SK-N-SH (cell line): ENCODE measurements around the gene TFAP2A. TPM values are rescaled to one million over a fixed set of nuclear protein-coding genes. Genes with fewer than 3 reads are reported as not detected.

Source experiments
- CTCF ChIA-PET: fragments of 300-600, 350-600 bp; formaldehyde crosslinking; extraction: SDS; loops from one replicate; lab custom pipeline; 2021; lab: Yijun Ruan, JAX
- POLR2A ChIA-PET: fragments of 350-600 bp; sonication (Branson Sonifier 250); formaldehyde crosslinking; extraction: SDS; loops from one replicate; lab custom pipeline; 2020; ENCODE audit warnings: antibody characterized with exemption, inconsistent platforms; lab: Yijun Ruan, JAX
- DNase-seq: peaks from one replicate; pipeline ENCODE4 v3.0.0; 2012
- H2AFZ ChIP-seq: fragments of 200-600 bp; sonication (generic); 2 replicates; pipeline ENCODE4 v1.8.1; 2016; ENCODE audit warnings: antibody characterized with exemption, mild to moderate bottlenecking, low read depth
- H3F3A ChIP-seq: fragments of 200-600 bp; sonication (generic); replicated peaks from 2 replicates; pipeline ENCODE3; 2016; ENCODE audit warnings: antibody characterized with exemption, mild to moderate bottlenecking; ENCODE audit not compliant: insufficient read depth
- H3K27ac ChIP-seq, 2 experiments: fragments of 200-500 bp in 1 of 2; fragments of 200-600 bp in 1 of 2; sonication (Bioruptor generic) in 1 of 2; sonication (generic), shearing (Covaris generic) in 1 of 2; 2 replicates each; pipeline versions ENCODE4 v1.5.1 to v1.6.1; 2014 to 2016; ENCODE audit warnings: low read depth in 2 of 2, inconsistent platforms in 1 of 2, low read length in 1 of 2, mild to moderate bottlenecking in 1 of 2, mixed read lengths in 1 of 2
- H3K27me3 ChIP-seq: fragments of 200-600 bp; sonication (generic), shearing (Covaris generic); 2 replicates; pipeline ENCODE4 v1.6.1; 2016; ENCODE audit warnings: mixed run types; ENCODE audit not compliant: insufficient read depth
- H3K36me3 ChIP-seq, 2 experiments: fragments of 200-500 bp in 1 of 2; fragments of 200-600 bp in 1 of 2; sonication (Bioruptor generic) in 1 of 2; sonication (generic) in 1 of 2; replicated peaks in 1 of 2; 2 replicates each; pipeline versions ENCODE3 to v1.5.1; 2014 to 2016; ENCODE audit warnings: low read length in 1 of 2, mild to moderate bottlenecking in 1 of 2; ENCODE audit not compliant: insufficient read depth in 2 of 2, control insufficient read depth in 1 of 2
- H3K4me1 ChIP-seq, 2 experiments: fragments of 200-500 bp in 1 of 2; fragments of 200-600 bp in 1 of 2; sonication (Bioruptor generic) in 1 of 2; sonication (generic), shearing (Covaris generic) in 1 of 2; 2 replicates each; pipeline versions ENCODE4 v1.5.1 to v1.6.1; 2014 to 2016; ENCODE audit warnings: low read depth in 1 of 2, low read length in 1 of 2, mixed run types in 1 of 2; ENCODE audit not compliant: insufficient read depth in 2 of 2, control insufficient read depth in 1 of 2
- H3K4me2 ChIP-seq: fragments of 200-600 bp; sonication (generic), shearing (Covaris generic); 2 replicates; pipeline ENCODE4 v1.6.1; 2017; ENCODE audit warnings: mixed run types
- H3K4me3 ChIP-seq, 2 experiments: fragments of 200-500 bp in 1 of 2; fragments of 200-600 bp in 1 of 2; sonication (Bioruptor generic) in 1 of 2; sonication (generic), shearing (Covaris generic) in 1 of 2; 2 replicates each; pipeline versions ENCODE4 v1.5.1 to v1.8.1; 2014 to 2016; ENCODE audit warnings: low read depth in 2 of 2, inconsistent platforms in 1 of 2, low read length in 1 of 2, mild to moderate bottlenecking in 1 of 2, mixed read lengths in 1 of 2, moderate library complexity in 1 of 2
- H3K79me2 ChIP-seq: fragments of 200-600 bp; sonication (generic); 2 replicates; pipeline ENCODE4 v1.8.1; 2017; ENCODE audit warnings: mild to moderate bottlenecking; ENCODE audit not compliant: insufficient read depth
- H3K9ac ChIP-seq: fragments of 200-600 bp; sonication (generic); 2 replicates; pipeline ENCODE4 v1.6.1; 2017; ENCODE audit warnings: mixed run types
- H3K9me2 ChIP-seq: fragments of 200-600 bp; sonication (generic); 2 replicates; pipeline ENCODE4 v1.6.1; 2017; ENCODE audit warnings: mixed run types
- H3K9me3 ChIP-seq: fragments of 200-600 bp; sonication (generic); 2 replicates; pipeline ENCODE4 v1.6.1; 2017; ENCODE audit warnings: mixed run types, mild to moderate bottlenecking, moderate library complexity
- H4K20me1 ChIP-seq: fragments of 200-600 bp; sonication (generic); 2 replicates; pipeline ENCODE4 v1.6.1; 2017; ENCODE audit warnings: mild to moderate bottlenecking, mixed run types; ENCODE audit not compliant: insufficient read depth
- CHD2 ChIP-seq: fragments of 150-350 bp; IDR thresholded peaks from 2 replicates; pipeline ENCODE4 v1.6.1; 2018; ENCODE audit warnings: low read length; ENCODE audit not compliant: partially characterized antibody
- FOSL2 ChIP-seq: IDR thresholded peaks from 2 replicates; pipeline ENCODE4 v1.4.0; 2012; ENCODE audit warnings: low read depth, mild to moderate bottlenecking, moderate library complexity, borderline replicate concordance
- FOXJ3 ChIP-seq: sonication (generic); formaldehyde crosslinking; IDR thresholded peaks from 2 replicates; pipeline ENCODE4 v1.5.1; 2020; ENCODE audit warnings: mild to moderate bottlenecking, missing genetic modification reagents
- FOXM1 ChIP-seq: IDR thresholded peaks from 2 replicates; pipeline ENCODE4 v1.4.0; 2012; ENCODE audit warnings: low read depth, mild to moderate bottlenecking
- GABPA ChIP-seq: IDR thresholded peaks from 2 replicates; pipeline ENCODE4 v1.4.0; 2012; ENCODE audit warnings: low read depth, mild to moderate bottlenecking
- JUND ChIP-seq: IDR thresholded peaks from 2 replicates; pipeline ENCODE4 v1.4.0; 2012
- NFIC ChIP-seq: IDR thresholded peaks from 2 replicates; pipeline ENCODE4 v1.4.0; 2012; ENCODE audit warnings: borderline replicate concordance
- POLR2AphosphoS5 ChIP-seq: IDR thresholded peaks from 2 replicates; pipeline ENCODE4 v1.6.1; 2012; ENCODE audit warnings: low read depth, low read length
- SMC3 ChIP-seq: IDR thresholded peaks from 2 replicates; pipeline ENCODE4 v1.6.1; 2012; ENCODE audit warnings: low read depth, low read length, improper control_type of control experiment
- TAF1 ChIP-seq: IDR thresholded peaks from 2 replicates; pipeline ENCODE4 v1.6.1; 2012; ENCODE audit warnings: low read depth, mild to moderate bottlenecking, low read length, moderate library complexity, borderline replicate concordance
- WGBS: methylation state at CpG from one replicate; pipeline ENCODE4 v1.1.6; 2017; ENCODE audit warnings: low lambda C conversion rate; 5-methylcytosine and 5-hydroxymethylcytosine counted together
- polyA plus RNA-seq, 3 experiments: library from polyadenylated mRNA; depleted of rRNA; stranded (reverse); fragments of >200 nt; gene quantifications; 2 replicates each; pipeline ENCODE4 v1.2.3, GENCODE V29; 2012
- TF ChIP-seq, protein P1 (sequence below): IDR thresholded peaks from 2 replicates; pipeline ENCODE4 v1.4.0; 2012; ENCODE audit warnings: low read depth, borderline replicate concordance
- TF ChIP-seq, protein P2 (sequence below): fragments of 150-350 bp; IDR thresholded peaks from 2 replicates; pipeline ENCODE4 v1.6.1; 2016; ENCODE audit warnings: mild to moderate bottlenecking, low read depth, low read length
- TF ChIP-seq, protein P3 (sequence below): IDR thresholded peaks from 2 replicates; pipeline ENCODE4 v1.6.1; 2012; ENCODE audit warnings: mild to moderate bottlenecking, low read depth, low read length, moderate library complexity

The TFAP2A gene
- polyA plus RNA-seq, 1 of the 3 experiments (the other 2 are of a cell fraction): 0.07 TPM

GRCh38 chr6:10382728-10383330 lies 32.0 kb downstream of the TFAP2A start:
- Histone ChIP-seq H4K20me1 (no peaks in the 10 kb centered on the region), H3K27ac (no peak overlapping the region), H3K4me1 (no peaks in the 10 kb centered on the region; a peak in 1 of 4 replicates), H3K9me2 (no peaks in the 10 kb centered on the region), H3F3A (no peaks in the 10 kb centered on the region), H3K9me3 (no peaks in the 10 kb centered on the region), H3K36me3 (no peaks in the 10 kb centered on the region), H3K4me2 (no peak overlapping the region), H3K79me2 (no peaks in the 10 kb centered on the region), H3K9ac (no peak overlapping the region), H3K4me3 (no peak overlapping the region), H2AFZ (no peak overlapping the region), H3K27me3 (peaks cover 86% of the 10 kb centered on the region)
- WGBS: 13% methylated on average over 22 of the region's 22 CpGs
- DNase-seq: no peak
- TF ChIP-seq FOXM1 (no peak), NFIC (no peak), GABPA (no peak)
- TF ChIP-seq, protein P1, sequence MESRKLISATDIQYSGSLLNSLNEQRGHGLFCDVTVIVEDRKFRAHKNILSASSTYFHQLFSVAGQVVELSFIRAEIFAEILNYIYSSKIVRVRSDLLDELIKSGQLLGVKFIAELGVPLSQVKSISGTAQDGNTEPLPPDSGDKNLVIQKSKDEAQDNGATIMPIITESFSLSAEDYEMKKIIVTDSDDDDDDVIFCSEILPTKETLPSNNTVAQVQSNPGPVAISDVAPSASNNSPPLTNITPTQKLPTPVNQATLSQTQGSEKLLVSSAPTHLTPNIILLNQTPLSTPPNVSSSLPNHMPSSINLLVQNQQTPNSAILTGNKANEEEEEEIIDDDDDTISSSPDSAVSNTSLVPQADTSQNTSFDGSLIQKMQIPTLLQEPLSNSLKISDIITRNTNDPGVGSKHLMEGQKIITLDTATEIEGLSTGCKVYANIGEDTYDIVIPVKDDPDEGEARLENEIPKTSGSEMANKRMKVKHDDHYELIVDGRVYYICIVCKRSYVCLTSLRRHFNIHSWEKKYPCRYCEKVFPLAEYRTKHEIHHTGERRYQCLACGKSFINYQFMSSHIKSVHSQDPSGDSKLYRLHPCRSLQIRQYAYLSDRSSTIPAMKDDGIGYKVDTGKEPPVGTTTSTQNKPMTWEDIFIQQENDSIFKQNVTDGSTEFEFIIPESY: no peak
- TF ChIP-seq, protein P2, sequence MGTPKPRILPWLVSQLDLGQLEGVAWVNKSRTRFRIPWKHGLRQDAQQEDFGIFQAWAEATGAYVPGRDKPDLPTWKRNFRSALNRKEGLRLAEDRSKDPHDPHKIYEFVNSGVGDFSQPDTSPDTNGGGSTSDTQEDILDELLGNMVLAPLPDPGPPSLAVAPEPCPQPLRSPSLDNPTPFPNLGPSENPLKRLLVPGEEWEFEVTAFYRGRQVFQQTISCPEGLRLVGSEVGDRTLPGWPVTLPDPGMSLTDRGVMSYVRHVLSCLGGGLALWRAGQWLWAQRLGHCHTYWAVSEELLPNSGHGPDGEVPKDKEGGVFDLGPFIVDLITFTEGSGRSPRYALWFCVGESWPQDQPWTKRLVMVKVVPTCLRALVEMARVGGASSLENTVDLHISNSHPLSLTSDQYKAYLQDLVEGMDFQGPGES: no peak
- ChIA-PET CTCF (no interaction called here), POLR2A (no interaction called here)

DNA sequence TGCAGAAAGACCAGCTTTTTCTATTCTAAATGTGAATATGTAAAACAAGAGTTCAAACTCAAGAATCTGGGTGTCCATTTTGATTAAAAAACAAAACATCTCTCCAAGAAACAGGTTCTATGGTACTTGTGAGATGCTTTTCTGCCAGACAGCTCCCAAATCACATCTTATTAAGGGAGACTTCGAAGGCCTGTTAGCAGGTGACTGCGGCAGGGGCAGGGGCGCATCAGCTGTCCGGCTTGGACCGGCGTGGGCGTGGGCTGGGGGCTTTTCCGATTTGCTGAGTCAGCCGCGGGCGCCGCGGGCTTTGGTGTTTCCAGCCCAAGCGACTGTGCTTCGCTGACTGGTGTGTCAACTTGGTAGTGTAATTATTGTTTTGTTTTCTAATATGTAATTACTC lies 32.6 kb downstream of the TFAP2A start:
- H3K27me3 ChIP-seq: peaks cover 83% of the 10 kb centered on the region
- ChIA-PET POLR2A (no interaction called here), CTCF (no interaction called here)
- H3K9me3 ChIP-seq: no peaks in the 10 kb centered on the region
- no peak overlapping the region for H3K4me3 ChIP-seq
- no peaks in the 10 kb centered on the region for H3F3A ChIP-seq
- no peak overlapping the region for H3K27ac ChIP-seq
- no peak overlapping the region for H3K9ac ChIP-seq
- no peak overlapping the region for H2AFZ ChIP-seq
- DNase-seq: no peak
- H3K36me3 ChIP-seq: no peaks in the 10 kb centered on the region
- H3K79me2 ChIP-seq: no peaks in the 10 kb centered on the region
- H4K20me1 ChIP-seq: no peaks in the 10 kb centered on the region
- TF ChIP-seq, protein P3, sequence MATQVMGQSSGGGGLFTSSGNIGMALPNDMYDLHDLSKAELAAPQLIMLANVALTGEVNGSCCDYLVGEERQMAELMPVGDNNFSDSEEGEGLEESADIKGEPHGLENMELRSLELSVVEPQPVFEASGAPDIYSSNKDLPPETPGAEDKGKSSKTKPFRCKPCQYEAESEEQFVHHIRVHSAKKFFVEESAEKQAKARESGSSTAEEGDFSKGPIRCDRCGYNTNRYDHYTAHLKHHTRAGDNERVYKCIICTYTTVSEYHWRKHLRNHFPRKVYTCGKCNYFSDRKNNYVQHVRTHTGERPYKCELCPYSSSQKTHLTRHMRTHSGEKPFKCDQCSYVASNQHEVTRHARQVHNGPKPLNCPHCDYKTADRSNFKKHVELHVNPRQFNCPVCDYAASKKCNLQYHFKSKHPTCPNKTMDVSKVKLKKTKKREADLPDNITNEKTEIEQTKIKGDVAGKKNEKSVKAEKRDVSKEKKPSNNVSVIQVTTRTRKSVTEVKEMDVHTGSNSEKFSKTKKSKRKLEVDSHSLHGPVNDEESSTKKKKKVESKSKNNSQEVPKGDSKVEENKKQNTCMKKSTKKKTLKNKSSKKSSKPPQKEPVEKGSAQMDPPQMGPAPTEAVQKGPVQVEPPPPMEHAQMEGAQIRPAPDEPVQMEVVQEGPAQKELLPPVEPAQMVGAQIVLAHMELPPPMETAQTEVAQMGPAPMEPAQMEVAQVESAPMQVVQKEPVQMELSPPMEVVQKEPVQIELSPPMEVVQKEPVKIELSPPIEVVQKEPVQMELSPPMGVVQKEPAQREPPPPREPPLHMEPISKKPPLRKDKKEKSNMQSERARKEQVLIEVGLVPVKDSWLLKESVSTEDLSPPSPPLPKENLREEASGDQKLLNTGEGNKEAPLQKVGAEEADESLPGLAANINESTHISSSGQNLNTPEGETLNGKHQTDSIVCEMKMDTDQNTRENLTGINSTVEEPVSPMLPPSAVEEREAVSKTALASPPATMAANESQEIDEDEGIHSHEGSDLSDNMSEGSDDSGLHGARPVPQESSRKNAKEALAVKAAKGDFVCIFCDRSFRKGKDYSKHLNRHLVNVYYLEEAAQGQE: no peak
- no peak for TF ChIP-seq FOSL2
- TF ChIP-seq POLR2AphosphoS5: no peak
- TF ChIP-seq FOXJ3 (CRISPR knock-in tag): no peak
- no peak for TF ChIP-seq SMC3
- no peak for TF ChIP-seq NFIC
- no peak for TF ChIP-seq CHD2
- no peak for TF ChIP-seq JUND
- TF ChIP-seq TAF1: no peak
- TF ChIP-seq, protein P2: no peak
- 7% methylated on average over 8 of the region's 15 CpGs for WGBS
- no peaks in the 10 kb centered on the region for H3K9me2 ChIP-seq
- H3K4me2 ChIP-seq: no peak overlapping the region
- no peaks in the 10 kb centered on the region; a peak in 1 of 4 replicates for H3K4me1 ChIP-seq
